VCaP (cell line): ENCODE measurements around the gene ITGAV.

Experiments used
- H3K27ac ChIP-seq: fragments of 450-650 bp; 2 replicates; pipeline ENCODE4 v1.5.1; 2017
- CTCF ChIP-seq: fragments of 450-650 bp; conservative IDR thresholded peaks from 2 replicates; pipeline ENCODE4 v1.5.1; 2017; ENCODE audit warnings: mild to moderate bottlenecking, moderate library complexity

ITGAV gene

DNA sequence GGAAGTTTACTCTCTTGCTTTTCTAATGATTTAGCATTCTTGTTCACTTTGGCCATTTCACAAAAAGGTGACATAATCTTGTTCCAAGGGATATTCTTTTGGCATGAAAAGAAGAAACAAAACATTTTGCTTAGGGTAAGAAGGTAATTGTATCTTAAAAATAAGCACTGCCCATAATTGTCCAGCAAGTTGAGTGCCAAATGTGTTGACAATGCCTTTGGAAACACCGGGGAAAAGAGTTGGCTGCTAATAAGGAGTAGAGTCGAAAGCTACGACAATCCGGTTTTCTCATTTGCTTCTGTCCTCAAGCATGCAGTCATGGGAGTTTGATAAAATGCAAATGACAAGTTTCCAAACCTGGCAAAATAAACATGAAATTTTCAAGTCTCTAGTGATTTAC is 27.3 kb downstream of the ITGAV start:
- TF ChIP-seq CTCF, result no peak
- H3K27ac ChIP-seq, result no peak overlapping the region

DNA sequence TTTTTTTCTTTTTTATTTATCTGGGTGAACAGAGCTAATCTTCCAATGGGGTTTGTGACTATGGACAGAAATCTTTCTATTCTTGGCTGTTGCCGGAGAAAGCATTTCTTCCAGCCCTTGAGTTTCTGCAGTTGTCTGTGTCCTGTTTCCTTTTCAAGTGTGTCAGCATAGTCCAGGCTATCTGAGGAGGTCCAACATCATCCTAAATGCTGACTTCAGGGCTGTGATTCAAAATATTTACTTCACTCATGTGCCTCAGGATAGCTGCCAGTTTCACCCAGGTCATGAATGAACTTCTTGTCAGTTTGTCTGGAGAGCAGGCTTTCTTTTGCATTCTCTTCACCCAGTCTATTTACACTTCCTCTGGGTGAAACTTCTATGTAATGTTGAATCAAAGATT is 27.9 kb downstream of the ITGAV start:
- no peak overlapping the region for H3K27ac ChIP-seq
- TF ChIP-seq CTCF, result no peak

DNA sequence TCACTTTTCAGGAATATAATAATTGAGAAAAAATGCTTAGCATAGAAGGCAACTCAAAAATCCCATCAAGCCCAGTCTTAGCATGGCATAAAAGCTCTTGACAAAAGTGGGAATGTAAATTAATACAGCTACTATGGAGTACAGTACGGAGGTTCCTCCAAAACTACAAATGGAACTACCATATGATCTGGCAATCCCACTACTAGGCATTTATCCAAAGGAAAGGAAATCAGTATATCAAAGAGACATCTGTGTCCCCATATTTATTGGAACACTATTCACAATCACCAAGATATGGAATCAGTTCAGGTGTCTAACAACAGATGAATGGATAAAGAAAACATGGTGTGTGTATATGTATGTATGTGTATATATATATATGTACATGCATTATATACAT is 28.8 kb downstream of the ITGAV start:
- no peak for TF ChIP-seq CTCF
- no peak overlapping the region for H3K27ac ChIP-seq

DNA sequence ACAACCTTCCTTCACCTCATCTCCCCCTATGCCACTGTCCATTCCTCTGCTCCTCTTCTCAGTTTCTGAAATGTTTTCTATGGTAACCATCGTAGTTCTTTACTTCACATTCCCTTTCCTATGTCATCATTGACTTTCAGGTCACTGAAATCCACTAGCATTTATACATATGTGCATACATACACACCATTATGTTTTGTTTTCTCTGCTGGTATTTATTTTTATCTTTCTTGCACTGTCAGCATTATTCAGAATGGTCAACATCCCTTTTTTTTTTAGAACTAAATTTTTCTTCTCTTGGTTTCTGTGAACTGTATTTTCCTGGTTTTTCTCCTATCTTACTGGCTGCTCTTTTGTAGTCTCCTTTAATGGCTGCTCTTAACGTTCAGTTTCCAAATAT is 33.2 kb downstream of the ITGAV start:
- H3K27ac ChIP-seq, result no peak overlapping the region
- TF ChIP-seq CTCF, result no peak

DNA sequence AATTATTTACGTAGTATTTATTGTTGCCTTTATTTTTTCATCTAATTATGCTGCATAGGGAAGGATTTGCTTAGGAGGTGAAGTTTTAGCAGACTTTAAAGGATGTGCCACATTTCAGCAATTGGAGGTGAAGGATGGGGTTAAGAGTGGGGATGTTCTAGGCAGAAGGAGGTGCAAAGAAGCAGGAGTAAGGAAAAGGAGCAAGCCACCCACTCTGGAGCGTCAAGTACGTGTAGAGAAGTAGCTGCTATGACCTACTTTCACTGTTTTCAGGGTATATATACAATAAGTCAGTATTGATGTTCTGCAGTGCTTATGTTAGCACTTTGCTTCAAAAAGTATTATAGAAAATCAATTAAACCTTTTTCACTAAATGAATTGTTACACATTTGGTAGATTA is 34.4 kb downstream of the ITGAV start:
- no peak for TF ChIP-seq CTCF
- 0 out of 2 replicates have a peak overlapping the region, but pooled peaks have one; percentile 7 for H3K27ac ChIP-seq

- H3K27ac ChIP-seq, result no peak overlapping the region
- TF ChIP-seq CTCF, result no peak
Measured at GRCh38 chr2:186629250-186629996, 39.6 kb downstream of the ITGAV start.

DNA sequence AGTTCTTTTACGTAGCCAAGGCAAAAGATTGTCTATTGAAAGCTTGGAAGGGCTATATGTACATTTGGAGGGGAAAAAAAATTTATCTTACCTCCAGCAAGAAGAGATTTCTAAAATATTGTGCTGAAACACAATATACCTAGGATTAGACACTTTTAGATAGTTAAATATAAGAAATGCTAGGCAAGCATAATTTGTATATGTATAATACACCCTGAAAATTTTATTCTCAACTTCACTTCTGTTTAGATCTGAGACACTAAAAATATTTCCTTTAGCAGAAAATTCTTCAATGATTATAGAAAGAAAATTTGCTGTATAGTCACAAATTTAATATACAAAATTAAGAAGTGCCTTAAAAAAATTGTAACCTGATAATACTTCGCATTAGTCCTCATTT is 42.6 kb downstream of the ITGAV start:
- no peak for TF ChIP-seq CTCF
- no peak overlapping the region for H3K27ac ChIP-seq
